ENCODE measurements around the gene EVA1B.

Gene EVA1B

DNA sequence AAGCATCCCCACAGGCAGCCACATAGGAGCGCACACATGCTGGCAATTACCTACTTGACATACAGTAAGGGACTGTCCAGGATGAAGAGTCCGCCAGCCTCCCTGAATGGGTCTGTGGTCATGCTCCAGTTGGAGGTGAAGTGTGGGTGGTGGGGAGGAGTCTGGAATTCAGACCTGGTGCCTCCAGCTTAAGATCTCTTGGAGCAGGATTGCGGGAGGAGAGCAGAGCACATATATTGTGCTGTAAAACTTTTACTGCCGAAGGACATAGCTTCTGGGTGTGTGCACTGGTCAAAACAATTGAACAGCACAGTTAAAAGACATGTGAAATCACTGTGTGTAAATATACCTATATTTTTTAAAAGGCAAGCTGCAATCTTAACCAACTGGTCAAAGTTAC lies 44.4 kb upstream of the EVA1B start:
- Histone ChIP-seq H3K27ac (ENCODE audit: low read length) (no peak overlapping the region), H4K20me1 (ENCODE audit: insufficient read depth, low read length) (peaks cover 12% of the 10 kb centered on the region), H3K27me3 (ENCODE audit: insufficient read depth, low read length, poor library complexity) (no peaks in the 10 kb centered on the region), H3K9ac (ENCODE audit: low read depth, low read length) (no peak overlapping the region), H3K9me3 (ENCODE audit: insufficient read depth, low read length, severe bottlenecking) (no peaks in the 10 kb centered on the region), H3K4me3 (ENCODE audit: low read depth in 1 of 2, low read length in 2 of 2) (no peak overlapping the region), H3K4me2 (ENCODE audit: insufficient read depth, low read length) (no peak overlapping the region), H3K4me1 (ENCODE audit: insufficient read depth, low read length) (peaks cover 20% of the 10 kb centered on the region), H2AFZ (ENCODE audit: low read depth, low read length) (no peak overlapping the region), H3K36me3 (ENCODE audit: insufficient read depth, low read length) (peaks cover 15% of the 10 kb centered on the region), H3K79me2 (ENCODE audit: insufficient read depth, low read length) (peaks cover 21% of the 10 kb centered on the region)
- TF ChIP-seq, protein P1, sequence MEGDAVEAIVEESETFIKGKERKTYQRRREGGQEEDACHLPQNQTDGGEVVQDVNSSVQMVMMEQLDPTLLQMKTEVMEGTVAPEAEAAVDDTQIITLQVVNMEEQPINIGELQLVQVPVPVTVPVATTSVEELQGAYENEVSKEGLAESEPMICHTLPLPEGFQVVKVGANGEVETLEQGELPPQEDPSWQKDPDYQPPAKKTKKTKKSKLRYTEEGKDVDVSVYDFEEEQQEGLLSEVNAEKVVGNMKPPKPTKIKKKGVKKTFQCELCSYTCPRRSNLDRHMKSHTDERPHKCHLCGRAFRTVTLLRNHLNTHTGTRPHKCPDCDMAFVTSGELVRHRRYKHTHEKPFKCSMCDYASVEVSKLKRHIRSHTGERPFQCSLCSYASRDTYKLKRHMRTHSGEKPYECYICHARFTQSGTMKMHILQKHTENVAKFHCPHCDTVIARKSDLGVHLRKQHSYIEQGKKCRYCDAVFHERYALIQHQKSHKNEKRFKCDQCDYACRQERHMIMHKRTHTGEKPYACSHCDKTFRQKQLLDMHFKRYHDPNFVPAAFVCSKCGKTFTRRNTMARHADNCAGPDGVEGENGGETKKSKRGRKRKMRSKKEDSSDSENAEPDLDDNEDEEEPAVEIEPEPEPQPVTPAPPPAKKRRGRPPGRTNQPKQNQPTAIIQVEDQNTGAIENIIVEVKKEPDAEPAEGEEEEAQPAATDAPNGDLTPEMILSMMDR (IDR thresholded peaks at IDR 0.05; ENCODE audit: borderline replicate concordance, extremely low read depth, low read length, poor library complexity, severe bottlenecking), result no peak
- no peak for TF ChIP-seq EZH2 (IDR thresholded peaks at IDR 0.05; ENCODE audit: borderline replicate concordance, low read depth, low read length, severe bottlenecking)
- DNase-seq (no peak), ATAC-seq (ENCODE audit: insufficient read depth, low read depth) (no peak)

DNA sequence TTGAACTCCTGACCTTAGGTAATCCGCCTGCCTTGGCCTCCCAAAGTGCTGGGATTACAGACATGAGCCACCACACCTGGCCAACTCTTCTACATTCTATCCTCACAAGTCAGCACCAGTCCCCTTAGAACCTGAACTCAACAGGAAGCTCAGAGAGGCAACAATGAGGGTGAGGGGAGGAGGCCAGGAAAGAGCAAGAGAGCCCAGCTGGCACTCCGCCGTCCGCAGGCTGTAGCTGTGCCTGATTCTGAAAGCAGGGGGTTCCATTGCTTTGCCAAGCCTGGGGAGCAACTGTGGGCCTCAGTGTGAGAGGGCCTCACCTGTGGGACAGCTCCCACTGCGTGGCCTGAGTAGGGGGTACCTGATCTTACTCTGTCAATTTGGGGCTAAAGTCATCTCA lies 43.6 kb upstream of the EVA1B start:
- no peak for ATAC-seq (ENCODE audit: insufficient read depth, low read depth)
- Histone ChIP-seq H3K4me3 (ENCODE audit: low read depth in 1 of 2, low read length in 2 of 2) (no peak overlapping the region), H3K4me1 (ENCODE audit: insufficient read depth, low read length) (peaks cover 20% of the 10 kb centered on the region), H3K36me3 (ENCODE audit: insufficient read depth, low read length) (peaks cover 18% of the 10 kb centered on the region), H2AFZ (ENCODE audit: low read depth, low read length) (no peak overlapping the region), H3K27me3 (ENCODE audit: insufficient read depth, low read length, poor library complexity) (no peaks in the 10 kb centered on the region), H3K4me2 (ENCODE audit: insufficient read depth, low read length) (no peak overlapping the region), H4K20me1 (ENCODE audit: insufficient read depth, low read length) (peaks cover 12% of the 10 kb centered on the region), H3K27ac (ENCODE audit: low read length) (no peak overlapping the region), H3K9ac (ENCODE audit: low read depth, low read length) (no peak overlapping the region), H3K9me3 (ENCODE audit: insufficient read depth, low read length, severe bottlenecking) (no peaks in the 10 kb centered on the region), H3K79me2 (ENCODE audit: insufficient read depth, low read length) (peaks cover 17% of the 10 kb centered on the region)
- TF ChIP-seq, protein P1 (IDR thresholded peaks at IDR 0.05; ENCODE audit: borderline replicate concordance, extremely low read depth, low read length, poor library complexity, severe bottlenecking), result no peak
- TF ChIP-seq EZH2 (IDR thresholded peaks at IDR 0.05; ENCODE audit: borderline replicate concordance, low read depth, low read length, severe bottlenecking), result no peak
- no peak for DNase-seq

DNA sequence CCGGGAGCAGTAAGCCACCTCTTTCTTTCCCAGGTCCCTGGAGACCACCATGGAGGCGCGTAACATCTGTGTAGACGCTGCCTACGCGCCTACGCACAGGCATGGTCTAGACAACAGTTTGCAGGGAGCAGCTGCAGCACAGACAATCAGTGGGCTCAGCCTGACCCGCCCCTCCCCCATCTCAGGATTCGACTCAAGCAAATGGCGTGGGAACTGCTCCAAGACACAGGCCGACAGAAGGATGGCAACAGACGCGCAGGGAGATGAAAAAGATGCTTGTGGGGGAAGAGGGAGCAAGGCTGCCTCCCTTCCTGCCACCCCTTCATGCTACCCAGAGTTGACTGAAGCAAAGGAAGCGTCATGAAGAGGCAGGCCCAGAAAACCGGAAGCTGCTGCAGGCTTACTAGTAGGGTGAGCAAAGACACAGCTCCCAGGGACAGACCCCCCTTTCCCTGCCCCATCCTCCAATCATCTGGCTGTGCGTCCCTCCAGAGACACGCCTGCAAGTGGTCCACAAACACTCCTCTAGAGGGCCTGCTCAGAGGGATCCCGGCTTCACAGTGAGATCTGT lies 42.7 kb upstream of the EVA1B start:
- peaks cover 20% of the 10 kb centered on the region for H3K4me1 ChIP-seq (ENCODE audit: insufficient read depth, low read length)
- H3K79me2 ChIP-seq (ENCODE audit: insufficient read depth, low read length), result peaks cover 17% of the 10 kb centered on the region
- peak overlapping the region; percentile 74 for H3K4me2 ChIP-seq (ENCODE audit: insufficient read depth, low read length)
- DNase-seq (peak; percentile 85), ATAC-seq (ENCODE audit: insufficient read depth, low read depth) (peak; percentile 91)
- no peak for TF ChIP-seq EZH2 (IDR thresholded peaks at IDR 0.05; ENCODE audit: borderline replicate concordance, low read depth, low read length, severe bottlenecking)
- TF ChIP-seq, protein P1 (IDR thresholded peaks at IDR 0.05; ENCODE audit: borderline replicate concordance, extremely low read depth, low read length, poor library complexity, severe bottlenecking), result peak; percentile 67
- H3K9ac ChIP-seq (ENCODE audit: low read depth, low read length), result peak overlapping the region; percentile 42
- H3K4me3 ChIP-seq (ENCODE audit: low read depth in 1 of 2, low read length in 2 of 2), result peak overlapping the region in 1 of 2 experiments; percentile 50; a peak in 2 of 4 replicates
- H4K20me1 ChIP-seq (ENCODE audit: insufficient read depth, low read length), result peaks cover 12% of the 10 kb centered on the region
- peak overlapping the region; percentile 76 for H2AFZ ChIP-seq (ENCODE audit: low read depth, low read length)
- no peaks in the 10 kb centered on the region for H3K27me3 ChIP-seq (ENCODE audit: insufficient read depth, low read length, poor library complexity)
- peak overlapping the region; percentile 72 for H3K27ac ChIP-seq (ENCODE audit: low read length)
- H3K9me3 ChIP-seq (ENCODE audit: insufficient read depth, low read length, severe bottlenecking), result no peaks in the 10 kb centered on the region
- H3K36me3 ChIP-seq (ENCODE audit: insufficient read depth, low read length), result peaks cover 18% of the 10 kb centered on the region

All from DND-41 (cell line).